Tibial nerve (tissue), 4 donors: Measurements from ENCODE around the gene EGFLAM. TPM values are rescaled to one million over a fixed set of nuclear protein-coding genes. Genes with fewer than 3 reads are reported as not detected.

Experiments used
- small RNA-seq: library from RNA; depleted of rRNA; stranded (forward); fragments of <200 nt; gene quantifications from one replicate; pipeline ENCODE3, GENCODE V24; 2016
- total RNA-seq, 4 donors: library from RNA; depleted of rRNA; stranded (reverse); fragments of >200 nt; gene quantifications; one replicate each; pipeline ENCODE4 v1.1.0, GENCODE V29; 2016

EGFLAM gene
- total RNA-seq, 4 donors from 2014 or later = 18.4 to 64.5 (median 51.1) TPM

Small RNAs within 50 kb of the gene (small RNA-seq; reads per million reads assigned to genes)
- gene AC091839.1 = not detected
